Sigmoid colon (tissue), 7 donors: ENCODE data around the gene IQSEC3. TPM values are rescaled to one million over a fixed set of nuclear protein-coding genes. Genes with fewer than 3 reads are reported as not detected.

ENCODE experiments used
- DNase-seq: peaks from one replicate; pipeline ENCODE4 v3.0.0-alpha.2; 2019
- H3K27ac ChIP-seq, 4 donors: fragments of 200-600 bp; sonication (generic); one replicate each; pipeline ENCODE4 v1.5.1; 2016 to 2019; ENCODE audit warnings: mild to moderate bottlenecking in 1 of 4
- H3K27me3 ChIP-seq, 3 donors: fragments of 200-600 bp; sonication (generic); one replicate each; pipeline ENCODE4 v1.5.1; 2019; ENCODE audit warnings: mild to moderate bottlenecking in 1 of 3
- H3K36me3 ChIP-seq, 4 donors: fragments of 200-600 bp; sonication (generic); one replicate each; pipeline ENCODE4 v1.5.1; 2016 to 2019
- H3K4me1 ChIP-seq, 4 donors: fragments of 200-600 bp; sonication (generic); one replicate each; pipeline ENCODE4 v1.5.1; 2017 to 2019
- H3K4me3 ChIP-seq, 4 donors: fragments of 200-600 bp; sonication (generic); one replicate each; pipeline ENCODE4 v1.5.1; 2017 to 2019; ENCODE audit warnings: mild to moderate bottlenecking in 2 of 4, moderate library complexity in 1 of 4
- H3K9me3 ChIP-seq, 4 donors: fragments of 200-600 bp in 3 of 4; sonication (generic) in 3 of 4; one replicate each; pipeline versions ENCODE4 v1.5.1 to v1.6.1; 2013 to 2019
- EP300 ChIP-seq, 4 donors: sonication (generic); formaldehyde crosslinking; IDR thresholded peaks; one replicate each; pipeline ENCODE4 v1.6.1; 2017; ENCODE audit warnings: antibody characterized with exemption in 4 of 4
- POLR2A ChIP-seq, 2 donors: fragments of 450-650 bp; IDR thresholded peaks; one replicate each; pipeline ENCODE4 v1.6.1; 2016; ENCODE audit warnings: antibody characterized with exemption in 2 of 2, mild to moderate bottlenecking in 2 of 2, moderate library complexity in 2 of 2
- POLR2AphosphoS5 ChIP-seq, 4 donors: sonication (generic); formaldehyde crosslinking; IDR thresholded peaks; one replicate each; pipeline ENCODE4 v1.6.1; 2017; ENCODE audit warnings: antibody characterized with exemption in 4 of 4
- WGBS, 2 donors: extraction: QIAGEN DNeasy Blood & Tissue Kit; methylation state at CpG; one replicate each; pipeline ENCODE4 v1.1.7; 2013; 5-methylcytosine and 5-hydroxymethylcytosine counted together
- intact Hi-C: fragments of 100-400 bp; cut with DNase I; formaldehyde crosslinking; loops from one replicate; pipeline ENCODE4 v1.15.1; 2023
- polyA plus RNA-seq, 3 donors: library from polyadenylated mRNA; stranded (reverse); fragments of 200-250 nt; gene quantifications; one replicate each; pipeline ENCODE4 v1.2.3, GENCODE V29; 2013
- total RNA-seq, 4 donors: library from RNA; depleted of rRNA; stranded (reverse); fragments of >200 nt; gene quantifications; one replicate each; pipeline ENCODE4 v1.1.0, GENCODE V29; 2016
- TF ChIP-seq, protein P1 (sequence below), 4 experiments: fragments of 450-650 bp in 3 of 4; fragments of 200-600 bp in 1 of 4; IDR thresholded peaks; one replicate each; pipeline ENCODE4 v1.5.1; 2016 to 2019; ENCODE audit warnings: antibody characterized with exemption in 4 of 4, mild to moderate bottlenecking in 3 of 4, moderate library complexity in 2 of 4
- donor health status: healthy with polysubstance abuse.
- donor health status: Bipolar disorder and iron deficiency.
- donor health status: healthy.

IQSEC3 gene
- total and polyA plus RNA-seq, 7 donors: under 0.01 to 2.2 (median 0.54) TPM; not detected in 1

DNA sequence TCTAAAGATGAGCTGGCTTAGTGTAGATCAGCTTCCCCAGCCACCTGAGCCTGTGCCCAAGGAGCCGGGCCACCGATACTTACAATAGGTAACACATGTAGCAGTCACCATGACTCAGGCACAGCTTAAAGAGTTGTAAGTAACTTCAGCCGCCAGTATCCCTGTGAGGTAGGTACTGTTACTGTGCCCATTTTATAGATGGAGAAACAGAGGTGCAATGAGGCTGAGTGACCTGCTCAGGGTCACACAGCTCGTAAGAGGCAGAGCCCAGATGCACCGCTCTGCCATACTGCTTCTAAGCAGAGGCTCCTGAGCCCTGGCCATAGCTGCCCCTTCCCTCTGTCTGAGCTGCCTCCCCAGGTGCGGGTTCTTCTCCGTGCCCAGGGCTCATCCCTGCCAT lies 58.5 kb downstream of the IQSEC3 start:
- DNase-seq: no peak
- Histone ChIP-seq H3K9me3 (no peaks in the 10 kb centered on the region), H3K36me3 (no peaks in the 10 kb centered on the region), H3K4me1 (no peaks in the 10 kb centered on the region), H3K27me3 (peaks cover 0 to 29% (median 9%) of the 10 kb centered on the region in 3 donors), H3K4me3 (no peak overlapping the region), H3K27ac (no peak overlapping the region)
- WGBS, 2 donors: 92 to 93% methylated on average over 7 of the region's 7 CpGs
- intact Hi-C loops: no loop called here
- TF ChIP-seq POLR2AphosphoS5 (IDR thresholded peaks at IDR 0.05) (no peak), EP300 (IDR thresholded peaks at IDR 0.05) (no peak), POLR2A (IDR thresholded peaks at IDR 0.05) (no peak)
- TF ChIP-seq, protein P1, sequence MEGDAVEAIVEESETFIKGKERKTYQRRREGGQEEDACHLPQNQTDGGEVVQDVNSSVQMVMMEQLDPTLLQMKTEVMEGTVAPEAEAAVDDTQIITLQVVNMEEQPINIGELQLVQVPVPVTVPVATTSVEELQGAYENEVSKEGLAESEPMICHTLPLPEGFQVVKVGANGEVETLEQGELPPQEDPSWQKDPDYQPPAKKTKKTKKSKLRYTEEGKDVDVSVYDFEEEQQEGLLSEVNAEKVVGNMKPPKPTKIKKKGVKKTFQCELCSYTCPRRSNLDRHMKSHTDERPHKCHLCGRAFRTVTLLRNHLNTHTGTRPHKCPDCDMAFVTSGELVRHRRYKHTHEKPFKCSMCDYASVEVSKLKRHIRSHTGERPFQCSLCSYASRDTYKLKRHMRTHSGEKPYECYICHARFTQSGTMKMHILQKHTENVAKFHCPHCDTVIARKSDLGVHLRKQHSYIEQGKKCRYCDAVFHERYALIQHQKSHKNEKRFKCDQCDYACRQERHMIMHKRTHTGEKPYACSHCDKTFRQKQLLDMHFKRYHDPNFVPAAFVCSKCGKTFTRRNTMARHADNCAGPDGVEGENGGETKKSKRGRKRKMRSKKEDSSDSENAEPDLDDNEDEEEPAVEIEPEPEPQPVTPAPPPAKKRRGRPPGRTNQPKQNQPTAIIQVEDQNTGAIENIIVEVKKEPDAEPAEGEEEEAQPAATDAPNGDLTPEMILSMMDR (IDR thresholded peaks at IDR 0.05): no peak

GRCh38 chr12:125566-125965 lies 59.0 kb downstream of the IQSEC3 start:
- Histone ChIP-seq H3K4me3 (no peak overlapping the region), H3K27me3 (peaks cover 0 to 31% (median 9%) of the 10 kb centered on the region in 3 donors), H3K36me3 (no peaks in the 10 kb centered on the region), H3K4me1 (no peaks in the 10 kb centered on the region), H3K27ac (no peak overlapping the region), H3K9me3 (no peaks in the 10 kb centered on the region)
- DNase-seq: no peak
- TF ChIP-seq POLR2AphosphoS5 (IDR thresholded peaks at IDR 0.05) (no peak), POLR2A (IDR thresholded peaks at IDR 0.05) (no peak), EP300 (IDR thresholded peaks at IDR 0.05) (no peak)
- TF ChIP-seq, protein P1 (IDR thresholded peaks at IDR 0.05): no peak
- intact Hi-C loops: no loop called here
- WGBS, 2 donors: 73 to 78% methylated on average over 23 of the region's 23 CpGs

DNA sequence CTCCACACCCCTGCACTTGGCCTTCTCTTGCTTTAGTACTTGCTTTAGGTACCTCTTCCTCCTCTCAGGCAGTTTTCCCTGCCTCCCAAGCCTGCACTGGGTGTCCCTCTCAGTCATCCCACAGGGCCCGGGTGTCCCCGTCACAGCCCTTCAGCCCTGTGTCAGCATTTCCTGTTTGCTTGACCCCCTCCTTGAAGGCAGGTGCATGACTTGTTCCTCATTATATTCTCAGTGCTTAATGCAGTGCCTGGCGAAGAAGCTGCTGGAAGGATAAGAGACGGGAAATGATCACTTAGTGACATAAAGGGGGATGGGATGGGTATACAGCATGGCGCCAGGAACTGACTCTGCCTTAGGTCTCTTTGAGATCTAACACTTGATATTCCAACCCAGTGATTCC lies 61.5 kb downstream of the IQSEC3 start:
- DNase-seq: no peak
- WGBS, 2 donors: 57 to 67% methylated on average over 5 of the region's 5 CpGs
- TF ChIP-seq, protein P1 (IDR thresholded peaks at IDR 0.05): no peak
- TF ChIP-seq POLR2A (IDR thresholded peaks at IDR 0.05) (no peak), POLR2AphosphoS5 (IDR thresholded peaks at IDR 0.05) (no peak), EP300 (IDR thresholded peaks at IDR 0.05) (no peak)

GRCh38 chr12:129001-129400 lies 62.4 kb downstream of the IQSEC3 start:
- H3K4me3 ChIP-seq: no peak overlapping the region
- no peaks in the 10 kb centered on the region for H3K4me1 ChIP-seq
- intact Hi-C loops: no loop called here
- H3K36me3 ChIP-seq: no peaks in the 10 kb centered on the region
- H3K27ac ChIP-seq: no peak overlapping the region
- peaks cover 0 to 30% (median 9%) of the 10 kb centered on the region in 3 donors for H3K27me3 ChIP-seq
- H3K9me3 ChIP-seq: no peaks in the 10 kb centered on the region
- WGBS, 2 donors: 77 to 80% methylated on average over 10 of the region's 10 CpGs
- TF ChIP-seq EP300 (IDR thresholded peaks at IDR 0.05) (no peak), POLR2A (IDR thresholded peaks at IDR 0.05) (no peak), POLR2AphosphoS5 (IDR thresholded peaks at IDR 0.05) (no peak)
- TF ChIP-seq, protein P1 (IDR thresholded peaks at IDR 0.05): no peak
- no peak for DNase-seq

More for the DNA sequence above, 61.5 kb downstream of the IQSEC3 start:
- H3K27me3 ChIP-seq: peaks cover 0 to 37% (median 9%) of the 10 kb centered on the region in 3 donors
- no peak overlapping the region for H3K27ac ChIP-seq
- no peaks in the 10 kb centered on the region for H3K36me3 ChIP-seq
- no peak overlapping the region for H3K4me3 ChIP-seq
- no peaks in the 10 kb centered on the region for H3K9me3 ChIP-seq
- H3K4me1 ChIP-seq: no peaks in the 10 kb centered on the region
- intact Hi-C loops: no loop called here

- WGBS, 2 donors: 91 to 93% methylated on average over 5 of the region's 5 CpGs
- no peak overlapping the region for H3K4me3 ChIP-seq
- intact Hi-C loops: no loop called here
- H3K36me3 ChIP-seq: no peaks in the 10 kb centered on the region
- no peak overlapping the region for H3K27ac ChIP-seq
- no peak for DNase-seq
- peaks cover 0 to 20% (median 6%) of the 10 kb centered on the region in 3 donors for H3K27me3 ChIP-seq
- no peaks in the 10 kb centered on the region for H3K9me3 ChIP-seq
- no peaks in the 10 kb centered on the region for H3K4me1 ChIP-seq
- no peak for TF ChIP-seq EP300 (IDR thresholded peaks at IDR 0.05)
- TF ChIP-seq POLR2A (IDR thresholded peaks at IDR 0.05): no peak
- TF ChIP-seq, protein P1 (IDR thresholded peaks at IDR 0.05): no peak
- no peak for TF ChIP-seq POLR2AphosphoS5 (IDR thresholded peaks at IDR 0.05)
Observed at GRCh38 chr12:130519-130918, 64.0 kb downstream of the IQSEC3 start.
